Activated CD8-positive, alpha-beta memory T cell treated with anti-CD3 and anti-CD28 coated beads for 4 hours (primary cell): ENCODE data around the gene DBNDD1.

Source experiments
- DNase-seq, 2 donors: peaks; one replicate each; pipeline ENCODE4 v3.0.0-alpha.2; 2020; ENCODE audit warnings: low read depth in 2 of 2

DBNDD1 gene

GRCh38 chr16:90035902-90036301 lies 16.6 kb upstream of the DBNDD1 start:
- DNase-seq: no peak

DNA sequence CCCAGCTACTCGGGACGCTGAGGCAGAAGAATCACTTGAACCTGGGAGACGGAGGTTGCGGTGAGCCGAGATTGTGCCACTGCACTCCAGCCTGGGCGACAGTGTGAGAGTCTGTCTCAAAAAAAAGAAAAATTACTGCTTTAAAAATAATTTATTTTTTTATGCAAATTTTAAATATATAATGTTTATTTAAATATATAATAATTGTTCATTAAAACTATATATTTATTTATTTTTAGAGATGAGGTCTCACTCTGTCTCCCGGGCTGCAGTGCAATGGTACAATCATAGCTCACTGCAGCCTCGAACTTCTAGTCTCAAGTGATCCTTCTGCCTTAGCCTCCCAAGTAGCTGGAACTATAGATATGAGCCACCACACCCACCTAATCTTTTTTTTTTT lies 15.2 kb upstream of the DBNDD1 start:
- DNase-seq: no peak

GRCh38 chr16:90033387-90033786 lies 14.1 kb upstream of the DBNDD1 start:
- DNase-seq: no peak

GRCh38 chr16:90032674-90033331 lies 13.5 kb upstream of the DBNDD1 start:
- DNase-seq: no peak

DNA sequence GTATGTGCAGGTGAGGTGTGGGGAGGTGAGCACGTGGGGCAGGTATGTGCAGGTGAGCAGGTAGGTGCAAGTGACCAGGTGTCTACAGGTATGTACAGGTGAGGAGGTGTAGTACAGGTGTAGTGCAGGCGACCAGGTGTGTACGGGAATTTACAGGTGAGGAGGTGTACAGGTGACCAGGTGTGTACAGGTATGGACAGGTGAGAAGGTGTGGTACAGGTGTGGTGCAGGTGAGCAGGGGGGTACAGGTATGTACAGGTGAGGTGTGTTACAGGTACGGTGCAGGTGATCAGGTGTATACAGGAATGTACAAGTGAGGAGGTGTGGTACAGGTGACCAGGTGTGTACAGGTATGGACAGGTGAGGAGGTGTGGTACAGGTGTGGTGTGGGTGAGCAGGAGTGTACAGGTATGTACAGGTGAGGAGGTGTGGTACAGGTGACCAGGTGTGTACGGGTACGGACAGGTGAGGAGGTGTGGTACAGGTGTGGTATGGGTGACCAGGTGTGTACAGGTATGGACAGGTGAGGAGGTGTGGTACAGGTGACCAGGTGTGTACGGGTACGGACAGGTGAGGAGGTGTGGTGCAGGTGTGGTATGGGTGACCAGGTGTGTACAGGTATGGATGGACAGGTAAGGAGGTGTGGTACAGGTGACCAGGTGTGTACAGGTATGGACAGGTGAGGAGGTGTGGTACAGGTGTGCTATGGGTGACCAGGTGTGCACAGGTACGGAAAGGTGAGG lies 12.8 kb upstream of the DBNDD1 start:
- no peak for DNase-seq

DNA sequence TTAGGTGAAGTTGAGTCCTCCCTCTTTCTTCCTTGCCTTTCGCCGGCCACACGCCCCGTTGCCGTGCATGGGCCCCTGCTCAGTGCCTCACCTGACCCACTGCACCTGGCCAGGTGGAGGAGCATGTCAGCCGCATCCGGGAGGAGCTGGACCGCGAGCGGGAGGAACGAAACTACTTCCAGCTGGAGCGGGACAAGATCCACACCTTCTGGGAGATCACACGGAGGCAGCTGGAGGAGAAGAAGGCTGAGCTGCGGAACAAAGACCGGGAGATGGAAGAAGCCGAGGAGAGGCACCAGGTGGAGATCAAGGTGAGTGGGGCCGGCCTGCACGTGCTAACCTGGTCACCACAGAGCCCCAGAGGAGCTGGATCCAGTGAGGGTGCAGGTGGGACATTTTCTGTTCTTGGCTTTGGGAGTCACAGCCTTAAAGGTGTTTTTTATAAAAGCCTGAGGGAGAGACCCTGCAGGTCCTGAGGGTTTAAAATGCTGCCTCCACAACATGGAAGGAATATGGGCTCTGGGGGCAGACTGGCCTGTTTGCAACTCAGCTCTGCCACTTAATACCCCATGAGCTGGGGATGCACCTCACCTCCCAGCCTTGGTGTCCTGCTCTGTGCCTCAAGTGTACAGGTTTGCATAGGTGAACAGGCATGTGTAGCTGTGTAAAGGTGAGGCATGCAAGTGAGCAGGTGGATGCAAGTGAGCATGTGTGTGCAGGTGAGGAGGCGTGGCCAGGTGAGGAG lies 12.1 kb upstream of the DBNDD1 start:
- DNase-seq: no peak

GRCh38 chr16:90028985-90029384 lies 9.7 kb upstream of the DBNDD1 start:
- no peak for DNase-seq

- no peak for DNase-seq
These were observed 8.4 kb upstream of the DBNDD1 start for GRCh38 chr16:90027611-90028010.

GRCh38 chr16:90026135-90026534 lies 6.9 kb upstream of the DBNDD1 start:
- DNase-seq: no peak

- DNase-seq: no peak
These were observed 3.8 kb upstream of the DBNDD1 start for GRCh38 chr16:90023078-90023447.

DNA sequence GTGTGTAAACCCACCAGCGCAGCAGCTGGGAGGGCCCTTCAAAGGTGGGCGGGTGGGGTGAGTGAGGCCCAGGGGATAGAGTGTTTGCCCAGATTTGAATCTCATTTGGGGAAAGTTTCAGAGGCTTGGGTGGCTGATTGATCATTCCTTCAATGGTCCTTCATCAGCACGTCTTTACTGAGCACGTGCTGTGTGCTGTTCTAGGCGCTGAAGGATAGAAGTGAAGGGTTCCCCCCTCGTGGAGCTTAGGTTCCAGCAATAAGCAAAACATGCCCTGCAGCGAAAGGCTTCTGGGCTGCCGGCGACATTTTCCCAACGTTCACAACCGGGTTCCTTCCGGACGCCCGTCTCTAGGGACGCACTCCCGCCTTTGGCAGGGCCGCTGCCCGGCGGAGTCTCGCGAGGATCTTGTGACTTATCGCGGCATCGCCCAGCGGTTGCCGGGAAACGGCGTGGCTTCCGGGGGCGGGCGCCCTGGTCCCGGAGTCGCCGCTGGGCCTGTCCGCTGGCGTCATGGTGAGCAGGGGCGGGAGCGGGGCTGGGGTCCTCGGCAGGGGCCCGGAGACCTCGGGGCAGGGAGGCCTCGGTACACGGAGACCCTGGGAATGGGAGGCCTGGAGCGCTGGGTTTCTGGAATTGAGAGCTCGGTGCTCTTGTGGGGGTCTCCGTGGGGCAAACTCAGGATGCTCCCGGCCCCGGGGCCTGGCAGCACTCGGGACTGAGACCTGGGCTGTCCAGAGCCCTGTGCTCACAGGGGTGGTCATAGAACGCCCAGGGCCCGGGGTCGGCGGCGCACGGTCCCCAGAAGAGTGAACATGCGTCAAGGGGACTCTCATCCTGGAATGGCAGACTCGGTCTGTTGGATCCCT lies 3.2 kb upstream of the DBNDD1 start:
- peak; percentile 49 to 56 for DNase-seq

DNA sequence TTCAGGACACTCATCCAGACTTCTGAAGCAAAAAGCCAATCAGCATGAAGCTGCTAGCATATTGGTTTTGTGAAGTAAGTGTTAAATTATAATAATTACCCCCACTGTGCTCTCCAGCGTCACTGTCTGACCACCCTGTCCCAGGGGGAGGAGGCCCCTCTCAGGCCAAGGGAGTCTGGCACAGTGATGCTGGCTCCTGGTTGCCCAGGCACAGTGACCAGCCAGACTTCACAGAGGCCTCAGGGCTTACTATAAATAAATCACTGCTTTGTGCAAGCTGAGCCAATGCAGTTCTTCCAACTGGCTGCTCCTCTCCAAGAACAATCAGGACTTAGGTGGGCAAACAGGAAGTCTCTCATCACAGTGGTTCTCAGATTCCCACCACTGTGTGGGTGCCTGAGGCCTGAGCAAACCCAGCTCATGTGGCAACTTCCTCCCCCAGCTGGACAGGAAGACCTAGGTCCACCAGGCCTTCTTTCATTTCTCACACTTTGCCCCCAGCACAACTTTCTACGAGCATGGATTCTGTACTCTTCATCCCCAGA lies 1.7 kb upstream of the DBNDD1 start:
- no peak for DNase-seq

DNA sequence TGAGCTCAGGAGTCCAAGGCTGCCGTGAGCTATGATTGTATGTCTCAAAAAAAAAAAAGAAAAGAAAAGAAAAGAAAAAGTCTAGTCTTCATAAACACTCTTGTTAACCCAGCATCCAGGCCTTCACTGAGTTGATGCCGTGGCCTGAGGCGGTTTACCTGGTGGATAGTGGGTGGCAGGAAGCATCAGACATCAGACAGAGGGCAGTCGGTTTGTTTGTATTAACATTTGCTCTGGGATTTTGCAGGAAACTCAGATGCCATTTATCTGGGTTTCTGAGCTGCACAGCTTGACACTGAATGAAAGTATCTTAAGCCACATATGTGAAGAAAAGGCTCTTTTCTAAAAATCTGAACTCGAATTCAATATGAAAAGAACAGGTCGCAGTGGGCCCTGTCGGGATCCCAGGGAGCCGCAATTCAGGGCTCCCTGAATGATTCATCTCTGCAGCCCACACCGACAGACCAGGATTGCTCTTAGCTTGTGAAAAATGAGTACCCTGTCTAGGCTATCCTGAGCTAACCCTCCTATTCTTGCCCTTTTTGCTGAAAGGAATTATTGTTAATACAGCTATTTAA lies 1.1 kb upstream of the DBNDD1 start:
- DNase-seq: no peak

DNA sequence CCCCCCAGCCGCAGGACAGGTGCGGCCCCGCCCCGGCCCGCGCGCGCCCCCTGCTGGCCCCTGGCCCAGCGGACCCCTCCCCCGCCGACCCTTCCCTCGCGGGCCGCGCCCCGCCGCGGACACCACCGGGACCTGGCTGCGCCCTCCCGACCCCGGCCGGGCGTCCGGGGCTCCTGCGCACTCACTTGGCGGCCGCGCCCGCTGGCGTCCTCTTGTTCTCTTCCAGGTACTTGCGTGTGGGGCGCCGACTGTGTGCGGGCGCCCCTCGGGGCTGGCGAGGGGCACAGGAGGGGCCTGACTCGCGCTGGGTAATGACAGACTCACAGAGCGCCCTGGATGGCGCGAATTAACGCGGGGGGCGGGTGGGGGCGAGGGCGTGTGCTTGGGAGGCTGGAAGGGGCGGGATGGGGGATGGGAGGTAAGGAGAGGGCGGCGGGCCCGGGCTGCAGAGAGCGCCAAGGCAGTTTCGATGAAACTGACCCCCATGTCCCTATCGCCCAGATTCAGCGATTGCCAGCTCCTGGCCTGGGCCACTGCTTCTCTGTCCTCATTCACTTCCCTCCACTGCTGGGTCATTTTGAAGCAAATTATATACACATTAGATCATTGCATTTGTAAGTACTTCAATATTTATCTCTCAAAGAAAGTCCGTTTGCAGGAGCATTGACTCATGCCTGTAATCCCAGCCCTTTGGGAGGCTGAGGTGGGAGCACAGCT lies 445 bp upstream of the DBNDD1 start:
- peak in 1 of 2 donors; percentile 19 for DNase-seq

DNA sequence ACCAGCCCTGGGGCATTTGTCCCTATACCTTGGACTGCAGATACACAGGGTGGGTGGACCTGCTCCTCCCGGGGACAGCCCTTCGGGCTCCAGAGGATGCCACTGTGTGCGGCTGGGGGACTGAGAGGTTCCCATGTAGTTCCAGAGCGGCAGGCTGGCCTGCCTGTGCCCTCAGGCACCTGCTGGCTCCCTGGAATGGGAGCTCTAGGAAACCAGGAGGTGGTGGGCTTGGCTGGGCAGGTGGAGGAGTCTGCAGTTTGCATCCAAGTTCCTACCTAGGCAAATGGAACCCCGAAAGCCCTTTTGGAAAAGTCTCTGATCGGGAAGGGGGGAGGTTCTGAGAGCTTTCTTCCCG lies 982 bp downstream of the DBNDD1 start:
- no peak for DNase-seq

DNA sequence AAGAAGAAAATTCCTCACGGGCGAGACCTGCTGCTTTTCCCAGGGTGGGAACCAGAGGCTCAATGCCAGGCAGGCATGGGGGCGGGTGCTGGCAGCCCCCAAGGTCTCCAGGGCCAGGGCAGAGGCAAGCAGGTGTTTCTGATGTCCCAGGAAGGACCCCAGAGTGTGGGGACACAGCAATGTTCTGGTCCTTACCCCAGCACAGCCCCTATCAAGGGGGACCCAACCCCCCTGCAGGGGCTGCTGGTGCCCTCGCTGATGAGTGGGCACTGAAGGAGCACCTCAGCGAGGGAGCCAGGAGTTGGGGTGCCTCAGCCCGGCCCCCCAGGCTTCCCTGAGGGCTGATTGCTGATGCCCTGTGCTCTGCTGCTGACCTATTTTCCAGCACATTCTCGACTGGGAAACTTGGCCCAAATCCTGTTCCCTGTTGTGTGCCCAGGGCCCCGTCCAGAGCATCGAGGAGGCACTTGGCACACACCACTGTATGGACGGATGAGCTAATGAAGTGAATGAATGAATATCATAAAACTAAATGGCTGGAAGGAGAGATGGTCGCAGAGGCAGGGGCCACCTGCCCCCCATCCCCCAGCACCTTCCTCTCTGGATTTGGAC lies 2.8 kb downstream of the DBNDD1 start:
- DNase-seq: no peak

- DNase-seq: no peak
These were observed 3.5 kb downstream of the DBNDD1 start for GRCh38 chr16:90015586-90016338.

GRCh38 chr16:90012991-90013745 lies 6.1 kb downstream of the DBNDD1 start:
- no peak for DNase-seq
